ENCODE data around the gene SUSD4. TPM values are rescaled to one million over a fixed set of nuclear protein-coding genes. Genes with fewer than 3 reads are reported as not detected.
"Not testable (repeated sequence)": the region's sequence is repeated elsewhere in the genome, so short reads cannot be mapped to it uniquely, and the experiment has no call there.

SUSD4 gene
- total RNA-seq, 2 donors from 2014 or later: 11.0 to 15.6 TPM

DNA sequence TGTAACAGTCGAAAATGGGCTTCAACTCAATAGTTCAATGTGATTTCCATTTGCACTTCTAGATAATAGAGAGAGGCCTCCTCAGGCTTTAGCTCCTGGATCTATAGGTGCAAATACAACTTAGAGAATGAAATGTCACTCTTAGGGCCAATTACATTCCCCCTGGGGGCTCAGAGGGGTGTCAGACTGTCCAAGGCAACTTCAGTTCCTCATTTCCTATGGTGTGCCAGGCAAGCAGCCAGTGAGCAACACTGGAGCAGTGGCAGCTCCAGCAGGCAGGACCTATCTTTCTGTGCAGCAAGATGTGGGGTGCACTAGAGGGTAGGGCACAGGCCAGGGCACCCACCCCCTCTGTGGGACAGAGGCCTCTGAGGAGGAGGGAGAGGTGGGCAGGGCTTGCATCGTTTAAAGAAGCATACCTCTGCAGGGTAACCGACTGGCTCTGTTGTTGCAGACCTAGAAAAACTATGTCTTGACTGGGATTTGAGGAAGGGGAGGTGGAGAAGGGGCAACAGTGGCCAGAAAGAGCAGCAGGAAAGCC, 97.3 kb downstream of the SUSD4 start:
- ATAC-seq (no peak), DNase-seq (no peak)
- intact Hi-C loops (cut with DNase I): no loop called here

GRCh38 chr1:223264983-223265908, 98.7 kb downstream of the SUSD4 start:
- intact Hi-C loops (cut with DNase I): no loop called here
- no peak for DNase-seq
- ATAC-seq: no peak

GRCh38 chr1:223264529-223264928, 99.4 kb downstream of the SUSD4 start:
- DNase-seq (no peak), ATAC-seq (no peak)
- intact Hi-C loops (cut with DNase I): no loop called here

DNA sequence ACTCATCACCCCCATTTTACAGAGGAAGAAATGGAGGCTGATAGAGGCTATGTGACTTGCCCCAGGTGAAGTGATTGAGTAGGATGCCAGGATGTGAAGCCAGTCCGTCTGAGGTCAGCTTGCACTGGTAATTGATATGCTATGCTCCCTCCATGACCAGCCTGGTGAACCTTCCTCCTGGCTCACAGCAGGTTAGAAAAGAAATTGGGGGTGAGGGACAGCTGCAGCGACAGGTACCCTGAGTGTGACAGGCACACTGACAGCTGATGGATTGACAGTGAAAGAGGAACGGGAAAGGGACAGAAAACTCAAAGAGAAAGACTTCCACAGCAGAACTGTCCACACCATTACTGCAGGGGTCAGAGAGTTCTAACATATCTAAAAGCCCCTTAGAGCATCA, 102.1 kb downstream of the SUSD4 start:
- intact Hi-C loops (cut with DNase I): no loop called here
- ATAC-seq: no peak
- no peak for DNase-seq

- intact Hi-C loops (cut with DNase I): no loop called here
- ATAC-seq (no peak), DNase-seq (no peak)
These were observed 103.3 kb downstream of the SUSD4 start for GRCh38 chr1:223260712-223261111.

DNA sequence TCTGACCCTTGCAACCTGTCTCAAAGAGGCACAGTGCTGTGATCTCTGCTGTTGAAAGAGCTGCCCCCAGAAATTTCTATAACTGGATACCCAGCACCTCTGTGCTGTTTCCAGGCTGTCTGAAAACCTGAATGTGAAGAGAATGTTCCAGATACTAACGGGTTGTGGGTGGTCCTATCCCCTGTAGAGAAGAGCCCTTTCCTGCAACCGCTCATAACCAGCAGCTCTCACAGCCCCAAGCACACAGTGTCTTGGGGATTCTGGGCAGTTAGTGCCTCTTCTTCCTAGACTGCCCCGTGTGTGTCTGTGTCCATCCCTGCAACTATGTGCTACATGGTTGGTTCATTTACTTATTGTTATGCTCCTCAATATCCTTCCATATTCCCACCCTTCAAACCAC, 104.5 kb downstream of the SUSD4 start:
- DNase-seq (no peak), ATAC-seq (no peak)
- intact Hi-C loops (cut with DNase I): no loop called here

GRCh38 chr1:223258751-223259198, 105.2 kb downstream of the SUSD4 start:
- peak; percentile 67 to 93 for ATAC-seq
- peak; percentile 31 for DNase-seq

GRCh38 chr1:223257856-223258550, 106.0 kb downstream of the SUSD4 start:
- intact Hi-C loops (cut with DNase I): no loop called here
- ATAC-seq: no peak
- no peak for DNase-seq

More at GRCh38 chr1:223258751-223259198, 105.2 kb downstream of the SUSD4 start:
- intact Hi-C loops (cut with DNase I): no loop called here

GRCh38 chr1:223256034-223256433, 107.9 kb downstream of the SUSD4 start:
- DNase-seq (no peak), ATAC-seq (no peak)

DNA sequence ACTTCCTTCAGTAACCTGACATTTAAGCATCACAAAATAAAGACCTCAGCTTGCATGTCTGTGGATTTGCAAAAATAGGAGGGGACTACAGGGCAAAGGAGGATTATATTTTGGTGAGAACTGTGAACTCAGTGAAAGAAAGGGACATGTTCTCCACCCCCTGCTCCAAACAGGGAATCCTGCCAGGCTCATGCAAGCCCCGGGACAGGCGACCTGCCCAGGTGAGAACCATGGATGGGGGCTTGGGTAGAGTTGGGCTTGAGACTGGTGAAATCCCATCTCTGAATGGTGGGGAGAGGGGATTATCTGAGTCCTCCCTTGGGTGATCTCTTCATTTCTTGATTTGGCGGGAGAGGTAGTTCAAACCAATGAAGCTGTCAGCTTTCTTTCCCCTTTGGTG, 110.1 kb downstream of the SUSD4 start:
- no peak for ATAC-seq
- intact Hi-C loops (cut with DNase I): no loop called here

More at GRCh38 chr1:223256034-223256433, 107.9 kb downstream of the SUSD4 start:
- intact Hi-C loops (cut with DNase I): no loop called here

DNA sequence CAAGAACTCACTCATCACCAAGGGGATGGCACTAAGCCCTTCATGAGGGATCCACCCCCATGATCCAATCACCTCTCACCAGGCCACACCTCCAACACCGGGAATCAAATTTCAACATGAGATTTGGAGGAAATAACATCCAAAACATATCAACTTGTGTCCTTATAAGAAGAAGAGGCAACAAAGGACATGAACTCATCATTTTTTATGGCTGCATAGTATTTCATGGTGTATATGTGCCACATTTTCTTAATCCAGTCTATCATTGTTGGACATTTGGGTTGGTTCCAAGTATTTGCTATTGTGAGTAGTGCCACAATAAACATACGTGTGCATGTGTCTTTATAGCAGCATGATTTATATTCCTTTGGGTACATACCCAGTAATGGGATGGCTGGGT, 112.6 kb downstream of the SUSD4 start:
- DNase-seq; ATAC-seq; intact Hi-C loops (cut with DNase I): not testable (repeated sequence)

More for the DNA sequence above, 110.1 kb downstream of the SUSD4 start:
- no peak for DNase-seq

- no peak for ATAC-seq
- DNase-seq: no peak
- intact Hi-C loops (cut with DNase I): no loop called here
These were observed 113.4 kb downstream of the SUSD4 start for GRCh38 chr1:223250632-223251015.

DNA sequence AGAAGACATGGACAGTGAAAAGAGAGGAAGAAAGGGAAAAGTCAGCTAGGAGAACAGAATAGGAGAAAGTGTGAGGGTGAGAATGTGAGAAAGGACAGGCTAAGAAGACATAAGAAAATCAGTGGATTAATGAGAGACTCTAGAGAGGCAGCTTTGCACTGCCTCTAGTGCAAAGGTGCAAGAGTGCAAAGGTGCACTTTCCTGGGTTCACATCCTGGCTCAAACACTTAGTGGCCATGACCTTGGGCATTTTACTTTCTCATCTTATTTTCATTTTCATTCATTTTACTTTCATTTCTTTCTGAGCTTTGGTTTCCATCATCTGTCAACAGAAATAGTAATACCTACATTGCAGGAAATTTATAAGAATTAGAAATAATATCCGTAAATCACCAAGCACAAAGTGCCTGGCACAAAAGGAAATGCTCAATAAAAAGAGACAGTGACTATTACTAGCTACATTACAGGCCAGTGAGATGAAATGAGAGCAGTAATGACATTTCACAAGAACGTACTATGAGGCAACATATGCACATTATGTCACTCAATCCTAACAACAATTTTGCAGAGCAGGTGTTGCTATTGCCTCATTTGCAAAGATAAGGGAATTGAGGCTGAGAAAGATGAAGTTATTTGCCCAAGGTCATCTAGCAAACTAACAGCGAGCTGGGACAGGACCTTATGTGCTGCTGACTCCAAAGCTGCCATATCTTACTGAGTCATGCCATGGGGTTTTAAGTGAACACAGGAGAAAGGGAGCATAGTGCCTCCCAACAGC, 113.9 kb downstream of the SUSD4 start:
- no peak for DNase-seq
- ATAC-seq: no peak
- intact Hi-C loops (cut with DNase I): loop anchor here in 1 of 2 donors (10.0 kb wide), 1 partner anchor 115 kb away; no protein-coding TSS in a partner anchor

GRCh38 chr1:223248770-223249140, 115.2 kb downstream of the SUSD4 start:
- ATAC-seq (no peak), DNase-seq (no peak)
- intact Hi-C loops (cut with DNase I): loop anchor here in 1 of 2 donors (10.0 kb wide), 1 partner anchor 114 kb away; no protein-coding TSS in a partner anchor

GRCh38 chr1:223248001-223248769, 115.8 kb downstream of the SUSD4 start:
- ATAC-seq (no peak), DNase-seq (no peak)
- intact Hi-C loops (cut with DNase I): loop anchor here in 1 of 2 donors (10.0 kb wide), 1 partner anchor 113 kb away; no protein-coding TSS in a partner anchor

DNA sequence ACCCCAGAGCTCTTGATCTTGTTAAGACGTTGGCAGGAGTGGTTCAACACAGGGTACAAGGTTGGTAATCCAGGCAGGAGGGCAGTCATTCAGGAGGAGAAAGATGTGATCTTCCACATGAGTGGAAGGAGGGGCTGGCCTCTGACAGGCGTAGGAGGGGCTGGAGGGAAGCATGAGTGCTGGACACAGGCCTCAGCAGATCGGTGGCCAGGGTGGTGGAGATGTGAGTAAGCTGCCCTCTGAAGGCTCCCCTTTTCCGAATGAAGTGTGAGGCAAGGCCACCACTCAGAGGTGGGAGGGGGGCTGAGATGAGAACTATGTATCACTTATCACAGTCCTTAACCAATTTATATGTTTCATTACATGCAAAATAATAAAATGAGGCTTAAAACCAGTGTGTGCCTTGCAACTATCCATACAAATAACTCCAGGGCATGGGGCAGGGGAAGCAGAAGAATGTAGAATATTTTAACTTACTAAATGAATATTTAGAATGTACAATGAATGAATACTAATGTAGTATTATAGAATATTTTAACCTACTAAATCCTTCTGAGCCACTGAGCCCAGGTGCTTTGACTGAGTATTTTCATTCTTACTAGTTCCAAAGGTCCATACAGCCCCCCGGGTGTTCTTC, 117.4 kb downstream of the SUSD4 start:
- no peak for DNase-seq
- intact Hi-C loops (cut with DNase I): loop anchor here in 1 of 2 donors (10.0 kb wide), 1 partner anchor 112 kb away; no protein-coding TSS in a partner anchor
- ATAC-seq: no peak

- DNase-seq: no peak
- intact Hi-C loops (cut with DNase I): loop anchor here in 1 of 2 donors (10.0 kb wide), 1 partner anchor 111 kb away; no protein-coding TSS in a partner anchor
- no peak for ATAC-seq
These were observed 118.0 kb downstream of the SUSD4 start for GRCh38 chr1:223245983-223246382.

DNA sequence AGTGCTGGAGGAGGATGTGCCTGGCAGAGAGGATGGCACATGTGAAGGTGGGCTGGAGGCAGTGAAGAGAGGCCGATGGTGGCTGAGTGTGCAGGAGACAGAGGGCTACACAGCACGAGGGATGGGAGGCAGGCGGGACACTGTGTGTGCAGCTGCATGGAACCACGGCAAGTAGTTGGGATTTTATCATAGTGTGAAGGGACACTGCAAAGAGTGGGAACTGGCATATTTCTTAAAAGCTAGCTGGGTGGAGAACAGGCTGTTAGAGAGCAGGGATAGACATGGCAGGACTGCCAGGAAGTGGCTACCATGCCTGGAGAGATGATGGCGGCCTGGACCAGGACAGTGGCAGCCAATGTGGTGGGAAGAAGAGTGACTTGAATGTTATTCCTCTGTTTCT, 118.6 kb downstream of the SUSD4 start:
- intact Hi-C loops (cut with DNase I): loop anchor here in 1 of 2 donors (10.0 kb wide), 1 partner anchor 111 kb away; no protein-coding TSS in a partner anchor
- no peak for DNase-seq
- ATAC-seq: no peak
